Measurements from ENCODE around the gene GIPC2. TPM values are rescaled to one million over a fixed set of nuclear protein-coding genes. Genes with fewer than 3 reads are reported as not detected.

The GIPC2 gene
- total and polyA plus RNA-seq, 2 experiments from 2014 or later, result 0.30 TPM; not detected in 1

DNA sequence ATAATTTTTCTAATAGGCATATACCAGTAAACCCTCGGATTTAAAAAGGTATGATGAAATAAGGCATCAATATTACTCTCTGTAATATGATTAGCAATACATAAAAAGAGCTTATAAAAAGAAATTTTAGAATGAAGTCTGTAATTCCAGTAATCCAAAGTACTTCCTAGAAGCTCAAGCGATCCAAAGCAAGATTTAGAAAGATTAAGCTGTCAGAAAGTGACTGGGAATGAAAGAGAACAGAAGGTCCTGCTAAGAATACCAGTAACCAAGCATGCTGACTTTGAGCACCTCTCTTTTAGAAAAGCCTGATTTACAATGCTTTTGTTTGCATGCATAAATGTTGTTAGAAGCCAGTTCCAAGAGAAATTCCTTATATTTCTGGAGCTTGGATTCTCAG lies 125.1 kb downstream of the GIPC2 start:
- Histone ChIP-seq H3K27ac (peak overlapping the region; percentile 20), H3K4me1 (ENCODE audit: low read depth) (peaks cover 10% of the 10 kb centered on the region), H3K27me3 (no peaks in the 10 kb centered on the region), H3K9me3 (ENCODE audit: low read depth) (no peaks in the 10 kb centered on the region), H3K4me3 (no peak overlapping the region), H3K36me3 (no peaks in the 10 kb centered on the region)
- TF ChIP-seq CTCF (IDR thresholded peaks at IDR 0.05; ENCODE audit: low read depth, low read length), result no peak
- DNase-seq (ENCODE audit: low read depth in 1 of 2, low spot score in 1 of 2), result peak in 1 of 2 donors; percentile 29

GRCh38 chr1:78171736-78172590 lies 126.2 kb downstream of the GIPC2 start:
- no peaks in the 10 kb centered on the region for H3K27me3 ChIP-seq
- no peak overlapping the region for H3K27ac ChIP-seq
- no peaks in the 10 kb centered on the region for H3K36me3 ChIP-seq
- H3K4me3 ChIP-seq, result no peak overlapping the region
- DNase-seq (ENCODE audit: low read depth in 1 of 2, low spot score in 1 of 2), result peak in 1 of 2 donors; percentile 70
- peaks cover 10% of the 10 kb centered on the region for H3K4me1 ChIP-seq (ENCODE audit: low read depth)
- H3K9me3 ChIP-seq (ENCODE audit: low read depth), result no peaks in the 10 kb centered on the region
- TF ChIP-seq CTCF (IDR thresholded peaks at IDR 0.05; ENCODE audit: low read depth, low read length), result no peak

DNA sequence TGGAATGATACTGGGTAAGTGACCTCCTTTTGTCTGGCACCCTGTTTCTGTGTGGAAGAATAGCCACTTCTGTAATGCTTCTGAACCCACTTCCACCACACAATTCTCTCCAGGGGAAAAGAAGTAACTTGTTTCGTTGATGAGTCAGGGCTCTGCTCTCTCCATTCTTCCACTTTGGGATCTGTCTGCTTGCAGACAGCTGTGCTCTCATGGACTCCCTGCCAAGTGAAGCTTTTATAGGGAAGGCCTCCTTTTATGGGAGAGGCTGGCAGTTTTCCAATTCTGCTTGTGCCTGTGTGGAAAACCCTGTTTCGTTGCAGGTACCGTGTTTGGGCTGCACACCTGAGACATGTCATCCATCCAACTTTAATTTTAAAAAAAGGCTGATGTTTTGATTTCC lies 130.7 kb downstream of the GIPC2 start:
- peak; percentile 51 to 91 for DNase-seq (ENCODE audit: low read depth in 1 of 2, low spot score in 1 of 2)
- H3K4me1 ChIP-seq (ENCODE audit: low read depth), result peaks cover 1% of the 10 kb centered on the region
- no peak for TF ChIP-seq CTCF (IDR thresholded peaks at IDR 0.05; ENCODE audit: low read depth, low read length)
- no peaks in the 10 kb centered on the region for H3K9me3 ChIP-seq (ENCODE audit: low read depth)
- H3K36me3 ChIP-seq, result no peaks in the 10 kb centered on the region
- no peak overlapping the region for H3K4me3 ChIP-seq
- H3K27ac ChIP-seq, result peak overlapping the region; percentile 24
- no peaks in the 10 kb centered on the region for H3K27me3 ChIP-seq

DNA sequence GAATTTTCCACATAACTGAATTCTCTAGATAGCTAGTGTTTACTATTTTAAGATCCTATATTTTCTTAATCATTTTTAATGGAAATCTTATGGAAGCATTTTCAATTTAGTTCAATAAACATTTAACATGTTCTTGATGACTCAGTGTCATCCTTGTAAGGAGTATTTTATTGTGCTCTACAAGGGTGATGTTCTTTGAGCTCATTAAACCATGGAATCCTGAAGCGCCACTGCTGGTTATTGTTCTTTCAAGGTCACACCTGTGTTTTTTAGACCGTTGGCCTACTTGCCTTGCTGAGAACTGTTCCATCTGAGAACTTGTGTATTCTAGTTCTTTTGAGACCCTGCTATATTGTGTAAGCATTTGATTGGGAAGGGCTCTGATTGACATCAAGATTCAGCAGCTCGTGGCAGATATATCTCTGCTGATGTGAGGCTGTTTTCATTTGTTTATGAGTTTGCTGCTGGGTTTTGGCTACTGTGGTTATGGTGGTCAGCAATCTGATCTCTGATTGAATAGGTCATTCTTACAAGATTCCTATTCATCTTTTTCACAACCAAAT lies 132.0 kb downstream of the GIPC2 start:
- Histone ChIP-seq H3K36me3 (no peaks in the 10 kb centered on the region), H3K9me3 (ENCODE audit: low read depth) (no peaks in the 10 kb centered on the region), H3K27me3 (no peaks in the 10 kb centered on the region), H3K27ac (no peak overlapping the region), H3K4me1 (ENCODE audit: low read depth) (no peaks in the 10 kb centered on the region), H3K4me3 (no peak overlapping the region)
- no peak for TF ChIP-seq CTCF (IDR thresholded peaks at IDR 0.05; ENCODE audit: low read depth, low read length)
- no peak for DNase-seq (ENCODE audit: low read depth in 1 of 2, low spot score in 1 of 2)

GRCh38 chr1:78178816-78179215 lies 133.1 kb downstream of the GIPC2 start:
- no peak overlapping the region for H3K27ac ChIP-seq
- no peaks in the 10 kb centered on the region for H3K36me3 ChIP-seq
- no peak overlapping the region for H3K4me3 ChIP-seq
- no peaks in the 10 kb centered on the region for H3K4me1 ChIP-seq (ENCODE audit: low read depth)
- no peaks in the 10 kb centered on the region for H3K27me3 ChIP-seq
- TF ChIP-seq CTCF (IDR thresholded peaks at IDR 0.05; ENCODE audit: low read depth, low read length), result no peak
- H3K9me3 ChIP-seq (ENCODE audit: low read depth), result no peaks in the 10 kb centered on the region
- no peak for DNase-seq (ENCODE audit: low read depth in 1 of 2, low spot score in 1 of 2)
